ENCODE data around the gene RIOK1.

RIOK1 gene

GRCh38 chr6:7410851-7411250 lies 21.2 kb downstream of the RIOK1 start:
- no peak for DNase-seq

DNA sequence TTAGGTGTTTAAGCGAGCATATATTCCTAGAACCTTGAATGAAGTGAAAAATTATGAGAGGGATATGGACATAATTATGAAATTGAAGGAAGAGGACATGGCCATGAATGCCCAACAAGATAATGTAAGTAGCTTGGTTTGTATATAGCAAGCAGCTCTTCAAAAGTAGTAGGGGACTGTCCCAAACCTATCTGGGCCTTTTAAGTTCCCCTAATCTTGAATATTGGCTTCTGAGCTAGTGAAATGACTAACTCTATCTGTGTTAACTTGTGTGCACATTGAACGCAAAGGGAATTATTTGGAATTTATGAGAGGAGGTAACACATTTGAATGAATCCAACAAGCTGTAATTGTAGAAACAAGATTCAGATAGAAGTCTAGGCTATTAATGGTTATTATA lies 21.7 kb downstream of the RIOK1 start:
- no peak for DNase-seq

GRCh38 chr6:7413151-7413823 lies 23.7 kb downstream of the RIOK1 start:
- DNase-seq = no peak

GRCh38 chr6:7414811-7415210 lies 25.2 kb downstream of the RIOK1 start:
- DNase-seq = no peak

GRCh38 chr6:7417684-7418083 lies 28.1 kb downstream of the RIOK1 start:
- DNase-seq = no peak

DNA sequence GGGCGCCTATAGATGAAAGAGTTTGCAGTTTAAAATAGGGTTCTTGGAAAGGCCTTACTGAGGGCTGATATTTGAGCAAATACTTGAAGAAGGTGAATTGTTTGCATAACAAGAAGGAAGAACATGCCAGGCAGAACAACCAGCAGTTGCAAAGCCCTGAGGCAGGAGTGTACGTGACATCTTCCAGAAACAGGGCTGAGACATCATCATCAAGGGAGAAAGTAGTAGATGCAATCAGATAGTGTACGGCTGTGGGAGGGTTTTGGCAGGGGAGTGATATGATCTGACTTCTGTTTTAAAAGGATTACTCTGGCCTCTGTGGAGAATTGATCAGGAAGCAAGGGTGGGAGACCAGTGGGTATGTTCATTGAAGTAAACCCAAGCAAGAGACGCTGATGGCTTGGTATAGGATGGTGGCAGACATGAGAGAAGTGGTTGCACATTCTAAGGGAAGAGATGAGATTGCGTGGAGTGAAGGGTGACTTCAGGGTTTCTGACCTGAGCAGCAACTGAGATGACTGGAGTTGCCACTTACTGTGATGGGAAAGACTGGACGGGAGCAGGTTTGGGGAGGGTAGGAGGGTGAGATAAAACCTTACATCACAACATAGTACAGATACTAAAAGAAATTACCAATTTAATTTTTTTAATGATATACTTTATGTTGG lies 28.8 kb downstream of the RIOK1 start:
- no peak for DNase-seq

GRCh38 chr6:7419065-7419464 lies 29.5 kb downstream of the RIOK1 start:
- DNase-seq = no peak

DNA sequence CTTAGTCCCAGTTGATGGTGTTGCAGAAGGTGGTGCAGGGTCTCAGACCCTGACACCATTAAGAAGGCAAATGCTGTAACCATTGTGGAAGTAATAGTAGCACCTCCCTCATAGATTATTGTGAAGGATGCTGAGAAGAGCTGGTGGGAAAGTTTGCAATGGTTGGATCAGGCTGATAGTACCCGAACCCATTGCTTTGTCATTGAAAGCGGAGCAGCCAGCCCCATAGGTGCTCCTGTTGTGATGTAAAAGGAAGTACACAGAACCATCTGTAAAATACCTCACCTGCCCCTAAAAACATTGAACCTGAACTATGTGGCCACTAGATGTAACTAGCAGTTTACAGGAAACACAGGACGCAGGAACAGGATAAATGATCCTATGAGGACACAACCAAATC lies 31.5 kb downstream of the RIOK1 start:
- DNase-seq = no peak

DNA sequence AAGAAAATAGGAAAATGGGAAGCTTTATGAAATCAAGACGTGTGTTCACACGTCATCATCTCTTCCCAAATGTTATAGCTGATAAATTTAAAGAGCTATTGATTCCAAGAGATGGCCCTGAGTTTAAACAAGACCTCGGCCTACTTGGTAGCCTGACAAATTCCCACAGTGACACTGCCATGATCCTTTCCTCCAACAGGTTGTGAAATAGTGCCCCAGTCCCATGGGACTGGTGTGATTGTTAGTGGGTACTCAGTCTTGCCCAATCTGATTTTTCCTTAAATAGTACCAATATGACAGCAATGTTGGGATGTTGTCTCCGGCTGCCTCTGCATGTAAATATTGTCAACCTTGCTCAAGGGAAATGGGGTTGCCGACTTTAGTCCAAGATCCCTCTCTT lies 34.5 kb downstream of the RIOK1 start:
- DNase-seq = no peak

GRCh38 chr6:7424967-7425807 lies 35.6 kb downstream of the RIOK1 start:
- no peak for DNase-seq

- no peak for DNase-seq
These were observed 36.2 kb downstream of the RIOK1 start for GRCh38 chr6:7425808-7426190.

- no peak for DNase-seq
These were observed 37.0 kb downstream of the RIOK1 start for GRCh38 chr6:7426447-7427169.

- no peak for DNase-seq
These were observed 41.7 kb downstream of the RIOK1 start for GRCh38 chr6:7431313-7431673.

DNA sequence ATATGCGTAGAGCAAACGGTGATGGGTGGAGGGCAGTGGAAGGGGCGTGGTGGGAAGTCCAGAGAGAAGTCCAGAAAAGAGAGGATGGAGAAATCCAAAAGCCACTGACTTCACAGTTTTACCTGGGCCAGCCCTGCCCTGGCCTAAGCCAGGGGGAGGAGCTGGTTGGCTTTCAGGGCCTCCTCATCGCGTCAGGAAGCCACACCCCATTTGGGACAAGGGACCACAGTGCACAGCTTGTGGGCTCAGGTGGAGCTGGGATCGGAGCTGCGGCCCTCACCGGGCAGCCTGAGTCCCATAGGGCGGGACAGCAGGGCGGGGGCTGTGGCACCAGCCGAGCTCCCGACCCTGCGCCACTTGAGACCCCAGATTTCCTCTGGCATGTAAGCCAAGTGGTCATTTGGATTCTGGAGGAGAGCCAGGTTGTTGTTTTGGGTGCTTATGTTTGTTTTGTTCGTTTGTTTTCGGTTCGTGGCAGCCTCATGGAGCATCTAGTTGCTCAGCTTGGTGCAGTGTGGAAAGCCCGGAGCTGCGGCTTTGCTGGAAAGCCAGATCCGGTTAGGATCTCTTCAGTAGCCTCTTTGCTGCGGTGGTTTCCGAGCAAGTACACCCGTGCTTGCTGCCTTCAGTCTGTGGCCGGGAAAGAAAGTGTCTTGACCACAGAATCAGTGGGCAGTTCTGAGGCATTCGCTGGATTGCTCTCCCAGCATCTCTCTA lies 42.2 kb downstream of the RIOK1 start:
- no peak for DNase-seq

- DNase-seq = no peak
These were observed 42.9 kb downstream of the RIOK1 start for GRCh38 chr6:7432391-7433120.

GRCh38 chr6:7433121-7433617 lies 43.6 kb downstream of the RIOK1 start:
- DNase-seq = no peak

DNA sequence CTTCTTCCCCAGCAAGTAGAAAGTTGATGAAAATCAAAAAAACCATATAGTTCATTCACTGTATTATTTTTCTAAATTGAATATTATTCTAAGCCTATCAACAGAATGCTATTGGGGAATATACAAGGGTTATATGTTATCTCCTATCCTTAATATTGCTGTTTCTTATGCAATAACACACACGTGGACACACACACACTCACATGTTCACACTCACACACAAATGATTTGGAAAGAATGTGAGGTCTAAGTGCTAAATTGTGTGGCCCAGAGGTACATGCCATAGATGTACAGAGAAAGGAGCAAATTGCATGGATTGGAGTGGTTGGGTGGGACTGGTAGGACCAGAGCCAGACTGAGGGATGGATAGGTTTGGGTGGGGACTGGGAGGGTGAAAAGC lies 45.1 kb downstream of the RIOK1 start:
- DNase-seq = no peak

GRCh38 chr6:7438011-7438410 lies 48.4 kb downstream of the RIOK1 start:
- no peak for DNase-seq

GRCh38 chr6:7439228-7439627 lies 49.6 kb downstream of the RIOK1 start:
- DNase-seq = no peak

- no peak for DNase-seq
These were observed 50.9 kb downstream of the RIOK1 start for GRCh38 chr6:7440476-7440875.

DNA sequence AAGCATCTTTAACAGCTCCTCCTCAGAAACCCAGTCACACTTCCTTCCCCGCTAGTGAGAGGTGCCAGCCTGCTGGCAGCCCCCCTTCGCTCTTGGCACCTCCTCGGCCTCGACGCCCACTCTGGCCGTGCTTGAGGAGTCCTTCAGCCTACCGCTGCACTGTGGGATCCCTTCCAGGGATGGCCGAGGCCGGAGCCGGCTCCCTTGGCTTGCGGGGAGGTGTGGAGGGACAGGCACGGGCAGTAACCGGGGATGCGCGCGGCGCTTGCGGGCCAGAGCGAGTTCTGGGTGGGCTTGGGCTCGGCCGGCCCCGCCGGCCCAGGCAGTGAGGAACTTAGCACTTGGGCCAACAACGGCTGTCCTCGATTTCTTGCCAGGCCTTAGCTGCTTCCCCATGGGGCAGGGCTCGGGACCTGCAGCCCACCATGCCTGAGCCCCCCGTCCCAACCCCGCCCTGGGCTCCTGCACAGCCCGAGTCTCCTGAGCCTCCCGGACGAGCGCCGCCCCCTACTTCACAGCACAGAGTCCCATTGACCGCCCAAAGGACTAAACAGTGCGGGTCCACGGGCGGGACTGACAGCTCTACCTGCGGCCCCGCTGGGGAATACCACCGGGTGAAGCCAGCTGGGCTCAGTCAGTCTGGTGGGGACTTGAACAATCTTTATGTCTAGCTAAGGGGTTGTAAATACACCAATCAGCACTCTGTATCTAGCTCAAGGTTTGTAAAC lies 51.6 kb downstream of the RIOK1 start:
- DNase-seq = no peak

All from activated CD4-positive, CD25-positive, alpha-beta regulatory T cell (primary cell).